HG03280 (cell line): Measurements from ENCODE around the gene ACSL3.
A peak's percentile ranks its signal among the peaks of the same experiment; 100 is the strongest.

Experiments
- ATAC-seq: cut with Tn5 transposase; IDR thresholded peaks from one replicate; pipeline ENCODE4 v1.9.1; 2021; ENCODE audit warnings: mild to moderate bottlenecking, moderate library complexity; ENCODE audit not compliant: unreplicated experiment

Gene ACSL3

GRCh38 chr2:222878877-222879603, 18.2 kb downstream of the ACSL3 start:
- ATAC-seq: no peak

- ATAC-seq: no peak
Measured at GRCh38 chr2:222879604-222879933, 18.7 kb downstream of the ACSL3 start.

- ATAC-seq: no peak
Measured at GRCh38 chr2:222882484-222882928, 21.7 kb downstream of the ACSL3 start.

GRCh38 chr2:222883420-222883819, 22.6 kb downstream of the ACSL3 start:
- ATAC-seq: no peak

GRCh38 chr2:222884114-222884771, 23.4 kb downstream of the ACSL3 start:
- no peak for ATAC-seq

- ATAC-seq: no peak
Measured at GRCh38 chr2:222884805-222885424, 24.1 kb downstream of the ACSL3 start.

GRCh38 chr2:222887124-222887523, 26.3 kb downstream of the ACSL3 start:
- no peak for ATAC-seq

GRCh38 chr2:222888716-222889115, 27.9 kb downstream of the ACSL3 start:
- ATAC-seq: no peak

- ATAC-seq: no peak
Measured at GRCh38 chr2:222891890-222892289, 31.1 kb downstream of the ACSL3 start.

GRCh38 chr2:222892321-222892720, 31.5 kb downstream of the ACSL3 start:
- no peak for ATAC-seq

- ATAC-seq: no peak
Measured at GRCh38 chr2:222892761-222893160, 31.9 kb downstream of the ACSL3 start.

GRCh38 chr2:222893716-222894115, 32.9 kb downstream of the ACSL3 start:
- ATAC-seq: no peak

GRCh38 chr2:222895144-222895543, 34.3 kb downstream of the ACSL3 start:
- ATAC-seq: no peak

GRCh38 chr2:222897898-222898297, 37.1 kb downstream of the ACSL3 start:
- no peak for ATAC-seq

GRCh38 chr2:222899413-222900181, 38.8 kb downstream of the ACSL3 start:
- no peak for ATAC-seq

GRCh38 chr2:222900354-222900753, 39.5 kb downstream of the ACSL3 start:
- no peak for ATAC-seq

- ATAC-seq: no peak
Measured at GRCh38 chr2:222902660-222903059, 41.8 kb downstream of the ACSL3 start.

GRCh38 chr2:222903234-222904220, 42.7 kb downstream of the ACSL3 start:
- ATAC-seq: peak; percentile 76

- ATAC-seq: no peak
Measured at GRCh38 chr2:222904557-222905258, 43.9 kb downstream of the ACSL3 start.

- no peak for ATAC-seq
Measured at GRCh38 chr2:222907048-222907447, 46.2 kb downstream of the ACSL3 start.
